NCI-H187 (cell line): ENCODE measurements around the gene MESD.
"Not testable (repeated sequence)": the region's sequence is repeated elsewhere in the genome, so short reads cannot be mapped to it uniquely, and the experiment has no call there.

ENCODE experiments used
- DNase-seq, 2 experiments: peaks; one replicate each; lab custom pipeline; 2025; lab: John Stamatoyannopoulos, UW

MESD gene

GRCh38 chr15:80989081-80989517, 520 bp downstream of the MESD start:
- DNase-seq = no peak

DNA sequence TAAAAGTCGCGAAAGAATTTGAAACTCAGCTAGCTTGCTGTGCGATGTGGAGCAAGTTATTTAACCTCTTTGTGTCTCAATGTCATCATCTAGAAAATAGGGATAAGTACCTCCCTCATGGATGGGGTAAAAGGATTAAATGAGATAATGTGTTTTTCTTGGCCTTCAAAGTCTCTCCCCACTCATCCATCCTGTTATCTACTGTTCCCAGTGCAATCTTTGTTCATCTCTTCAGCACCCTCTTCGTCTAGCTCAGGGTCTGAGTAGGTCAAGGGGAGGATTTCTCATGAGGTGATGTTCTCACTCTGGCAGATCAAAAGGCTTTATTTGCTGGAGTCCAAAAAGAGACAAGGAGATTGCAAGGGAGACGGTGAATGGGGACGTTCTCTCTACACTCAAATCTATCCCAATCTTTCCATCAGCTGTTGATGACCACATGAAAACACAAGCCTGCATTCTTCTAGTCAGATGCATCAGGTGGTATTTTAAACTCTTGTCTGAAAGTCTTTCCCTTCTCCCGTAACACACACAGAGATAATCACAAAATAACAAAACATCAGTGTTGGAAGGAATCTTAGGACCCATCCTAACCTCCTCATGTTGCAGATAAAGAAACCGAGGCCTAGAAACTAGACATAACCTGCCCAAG, 1.3 kb downstream of the MESD start:
- DNase-seq = no peak

GRCh38 chr15:80986487-80986886, 3.1 kb downstream of the MESD start:
- DNase-seq = no peak

DNA sequence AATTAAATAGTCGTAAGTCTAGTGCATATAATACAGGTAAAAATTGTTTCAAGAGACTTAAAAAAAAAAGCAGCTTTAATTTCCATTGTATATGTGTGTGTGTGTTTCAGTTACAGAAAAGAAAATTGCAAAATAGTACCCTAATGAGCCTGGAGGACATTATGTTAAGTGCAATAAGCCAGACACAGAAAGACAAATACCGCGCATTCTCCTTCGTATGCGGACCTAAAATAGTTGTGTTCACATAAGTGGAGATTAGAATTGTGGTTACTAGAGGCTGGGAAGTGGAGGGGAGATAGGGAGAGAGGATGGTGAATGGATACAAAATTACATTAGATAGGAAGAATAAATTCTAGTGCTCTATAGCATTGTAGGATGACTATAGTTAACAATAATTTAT, 3.6 kb downstream of the MESD start:
- DNase-seq = no peak

DNA sequence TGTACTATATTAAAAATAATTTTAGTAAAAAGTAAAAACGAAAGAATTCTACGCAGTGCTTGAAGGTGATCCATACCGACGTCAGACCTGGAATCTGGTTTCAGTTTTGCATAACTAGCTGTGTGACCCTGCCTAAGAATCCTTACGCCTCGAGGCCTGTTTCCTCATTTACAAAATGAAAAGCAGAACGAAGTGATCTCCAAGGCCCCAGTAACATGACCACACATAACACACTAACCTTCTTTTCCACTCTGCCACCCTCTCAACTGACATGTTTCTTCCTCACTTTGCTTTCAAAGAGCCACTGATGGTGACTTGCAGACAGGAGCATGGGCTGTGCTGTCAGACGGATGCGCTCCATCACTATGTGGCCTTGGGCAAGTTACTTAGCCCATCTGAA, 4.8 kb downstream of the MESD start:
- no peak for DNase-seq

GRCh38 chr15:80982839-80983238, 6.8 kb downstream of the MESD start:
- no peak for DNase-seq

- DNase-seq = no peak
Measured at GRCh38 chr15:80982205-80982604, 7.4 kb downstream of the MESD start.

GRCh38 chr15:80979538-80980200, 9.9 kb downstream of the MESD start:
- DNase-seq = no peak

GRCh38 chr15:80978685-80979329, 10.8 kb downstream of the MESD start:
- DNase-seq = no peak

DNA sequence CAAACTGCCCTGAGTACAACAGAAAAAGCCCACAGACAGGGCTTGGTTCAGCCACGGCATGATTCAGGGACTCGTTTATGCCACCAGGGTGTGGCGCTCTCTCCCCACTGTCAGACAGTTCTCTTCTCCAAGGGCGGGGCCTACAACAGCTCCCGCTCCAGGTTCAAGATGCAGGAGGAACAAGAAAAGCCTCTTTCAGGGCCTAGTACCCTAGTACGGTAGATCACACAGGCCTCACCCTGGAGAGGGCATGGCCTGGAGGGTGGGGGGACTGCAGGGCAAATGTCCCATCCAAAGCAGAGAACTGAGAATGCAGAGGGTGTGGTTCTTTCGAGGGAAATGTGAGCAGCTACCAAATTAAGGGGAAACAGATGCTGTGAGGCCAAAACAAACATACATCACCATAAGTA, 12.0 kb downstream of the MESD start:
- no peak for DNase-seq

DNA sequence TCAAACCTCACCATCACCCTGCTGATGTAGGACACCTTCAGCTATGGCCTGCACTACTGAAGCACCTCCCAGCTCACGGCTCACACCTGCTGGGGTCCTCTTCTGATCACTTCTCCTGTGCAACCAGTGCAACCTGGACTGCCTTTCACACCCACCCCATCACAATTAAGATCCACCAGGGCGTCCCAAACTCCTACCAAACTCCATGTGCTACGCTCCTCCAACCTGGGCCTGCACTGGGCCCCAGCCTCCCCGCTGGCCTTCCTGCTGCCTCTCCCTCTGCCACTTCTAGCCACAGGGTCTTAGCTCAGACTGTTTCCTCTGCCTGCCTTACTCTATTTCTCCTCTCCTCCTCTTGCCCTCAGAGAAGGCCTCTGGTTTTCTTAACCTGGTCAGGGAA, 12.8 kb downstream of the MESD start:
- no peak for DNase-seq

DNA sequence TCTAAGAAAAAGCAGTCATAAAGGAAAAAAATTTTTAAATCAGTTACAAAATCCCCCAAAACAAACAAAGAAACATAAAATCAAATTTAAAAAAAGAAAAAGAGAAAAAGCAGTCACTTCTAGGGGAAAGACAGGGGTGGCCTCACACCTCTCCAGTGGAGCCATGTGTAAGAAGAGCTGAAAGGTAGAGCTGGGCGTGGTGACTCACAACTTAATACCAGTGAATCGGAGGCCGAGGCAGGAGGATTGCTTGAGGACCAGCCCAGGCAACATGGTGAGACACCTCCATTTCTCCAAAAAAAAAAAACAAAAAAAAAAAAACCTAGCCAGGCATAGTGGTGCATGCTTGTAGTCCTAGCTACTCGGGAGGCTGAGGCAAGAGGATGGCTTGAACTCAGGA, 14.7 kb downstream of the MESD start:
- no peak for DNase-seq

GRCh38 chr15:80972276-80972675, 17.3 kb downstream of the MESD start:
- DNase-seq = no peak

DNA sequence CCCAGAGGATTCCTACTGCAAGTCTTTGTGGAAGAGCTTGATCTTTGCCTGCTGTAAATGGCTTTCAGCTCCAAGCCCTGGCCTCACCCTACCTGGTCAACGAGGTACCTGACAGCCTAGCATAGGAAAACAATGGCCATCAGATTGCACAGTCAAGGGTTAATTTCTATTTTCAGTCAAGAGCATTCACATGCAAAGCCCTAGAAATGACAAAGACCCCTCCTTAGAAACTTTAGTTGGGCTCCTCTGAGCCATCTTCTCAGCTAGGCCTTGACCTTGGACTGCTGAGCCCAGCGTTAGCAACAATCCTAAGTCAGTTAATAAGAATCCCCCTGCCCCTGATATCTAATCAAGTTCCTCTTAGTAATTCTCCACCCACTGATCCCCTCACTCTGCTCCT, 18.5 kb downstream of the MESD start:
- no peak for DNase-seq

GRCh38 chr15:80970658-80971057, 19.0 kb downstream of the MESD start:
- DNase-seq = no peak

- peak in 1 of 2 experiments; percentile 18 for DNase-seq
Measured at GRCh38 chr15:80970018-80970657, 19.5 kb downstream of the MESD start.

GRCh38 chr15:80969316-80969715, 20.3 kb downstream of the MESD start:
- no peak for DNase-seq

DNA sequence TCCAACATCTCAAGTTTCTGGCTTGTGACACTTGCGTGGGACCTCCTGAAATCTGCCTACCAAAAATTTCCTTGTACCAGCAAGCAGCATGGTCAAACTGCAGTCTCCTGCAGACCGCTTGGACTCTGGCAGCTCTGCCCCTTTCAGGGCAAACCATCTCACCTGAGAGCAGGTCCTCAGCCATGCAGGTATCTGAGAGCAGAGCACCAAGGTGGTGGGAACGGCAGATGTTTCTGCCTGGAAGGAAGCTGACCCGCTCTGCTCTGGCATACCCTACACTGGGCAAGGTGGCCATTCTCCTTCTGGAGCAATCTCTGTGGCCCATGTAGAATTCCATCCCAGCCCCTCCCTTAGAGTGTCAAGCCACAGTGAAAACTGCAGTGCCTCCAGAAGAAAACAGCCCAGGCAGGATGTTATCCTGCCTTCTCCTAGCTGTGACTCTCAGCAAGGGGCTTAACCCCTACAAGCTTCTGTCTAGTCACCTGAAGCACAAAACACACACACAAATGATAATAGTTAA, 21.6 kb downstream of the MESD start:
- DNase-seq = no peak

- DNase-seq = no peak
Measured at GRCh38 chr15:80967451-80967850, 22.2 kb downstream of the MESD start.

DNA sequence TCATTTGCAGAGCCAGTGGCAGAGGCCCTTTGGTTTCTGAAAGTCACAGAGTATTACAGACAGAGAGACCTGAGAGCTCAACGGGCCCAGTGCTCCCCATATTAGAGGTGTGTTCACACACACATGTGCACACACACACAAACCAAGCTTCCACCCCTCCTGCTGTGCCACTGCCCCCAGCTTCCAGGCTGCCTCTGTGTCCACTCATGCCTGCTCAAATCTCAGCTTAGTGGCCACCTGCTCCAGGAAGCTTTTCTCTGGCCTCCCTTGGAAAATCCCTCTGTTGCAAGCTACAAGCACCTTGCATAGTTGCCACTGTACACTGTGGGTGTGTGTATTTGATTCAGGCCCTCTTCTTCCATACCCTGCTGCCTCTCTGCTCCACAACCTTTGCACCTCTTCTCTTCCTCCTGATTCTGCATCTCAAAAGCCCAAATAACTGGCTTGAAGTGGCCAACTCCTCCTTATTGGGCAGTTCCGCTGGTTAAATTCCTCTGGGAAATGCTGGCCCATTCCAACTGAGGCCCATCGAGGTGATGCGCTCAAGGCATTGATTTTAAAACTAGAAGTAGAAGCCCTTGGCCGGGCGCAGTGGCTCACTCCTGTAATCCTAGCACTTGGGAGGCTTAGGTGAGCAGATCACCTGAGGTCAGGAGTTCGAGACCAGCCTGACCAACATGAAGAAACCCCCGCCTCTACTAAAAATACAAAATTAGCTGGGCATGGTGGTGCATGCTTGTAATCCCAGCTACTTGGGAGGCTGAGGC, 23.0 kb downstream of the MESD start:
- no peak for DNase-seq

- DNase-seq = not testable (repeated sequence)
Measured at GRCh38 chr15:80965454-80965853, 24.2 kb downstream of the MESD start.
